DND-41 (cell line): ENCODE measurements around the gene SV2B.

Experiments
- ATAC-seq: fragments of 200-7000 bp; cut with Tn5 transposase; 3 replicates; pipeline ENCODE4 v1.9.1; 2021; ENCODE audit warnings: low read depth; ENCODE audit not compliant: insufficient read depth
- DNase-seq: peaks from one replicate; pipeline ENCODE4 v3.0.0-alpha.2; 2020
- H2AFZ ChIP-seq: 2 replicates; pipeline ENCODE4 v1.6.0; 2012; ENCODE audit warnings: low read depth, low read length
- H3K27ac ChIP-seq: 2 replicates; pipeline ENCODE4 v1.5.1; 2012; ENCODE audit warnings: low read length, inconsistent platforms
- H3K27me3 ChIP-seq: fragments of 200-600 bp; sonication (generic); 2 replicates; pipeline ENCODE4 v1.6.0; 2012; ENCODE audit warnings: low read length, mild to moderate bottlenecking, inconsistent platforms; ENCODE audit not compliant: insufficient read depth, poor library complexity
- H3K36me3 ChIP-seq: 2 replicates; pipeline ENCODE4 v1.5.1; 2012; ENCODE audit warnings: low read length, inconsistent platforms; ENCODE audit not compliant: insufficient read depth
- H3K4me1 ChIP-seq: 2 replicates; pipeline ENCODE4 v1.5.1; 2012; ENCODE audit warnings: mild to moderate bottlenecking, low read length; ENCODE audit not compliant: insufficient read depth
- H3K4me2 ChIP-seq: 2 replicates; pipeline ENCODE4 v1.6.0; 2012; ENCODE audit warnings: mild to moderate bottlenecking, moderate library complexity, low read length, inconsistent platforms; ENCODE audit not compliant: insufficient read depth
- H3K4me3 ChIP-seq, 2 experiments: fragments of 200-600 bp in 1 of 2; shearing (Covaris generic) in 1 of 2; 2 replicates each; pipeline ENCODE4 v1.5.1; 2012 to 2016; ENCODE audit warnings: inconsistent platforms in 2 of 2, low read length in 2 of 2, mild to moderate bottlenecking in 2 of 2, low read depth in 1 of 2, moderate library complexity in 1 of 2
- H3K79me2 ChIP-seq: 2 replicates; pipeline ENCODE4 v1.6.0; 2012; ENCODE audit warnings: low read length, inconsistent platforms; ENCODE audit not compliant: insufficient read depth
- H3K9ac ChIP-seq: 2 replicates; pipeline ENCODE4 v1.6.0; 2012; ENCODE audit warnings: low read depth, mild to moderate bottlenecking, inconsistent platforms, low read length, moderate library complexity
- H3K9me3 ChIP-seq: 2 replicates; pipeline ENCODE4 v1.5.1; 2012; ENCODE audit warnings: low read length, moderate library complexity, mild to moderate bottlenecking, inconsistent platforms; ENCODE audit not compliant: insufficient read depth, severe bottlenecking
- H4K20me1 ChIP-seq: 2 replicates; pipeline ENCODE4 v1.6.0; 2012; ENCODE audit warnings: low read length; ENCODE audit not compliant: insufficient read depth
- EZH2 ChIP-seq: IDR thresholded peaks from 3 replicates; pipeline ENCODE4 v1.6.1; 2012; ENCODE audit warnings: borderline replicate concordance, low read depth, mild to moderate bottlenecking, moderate library complexity, low read length, inconsistent platforms; ENCODE audit not compliant: severe bottlenecking
- TF ChIP-seq, protein P1 (sequence below): IDR thresholded peaks from 2 replicates; pipeline ENCODE4 v1.5.1; 2012; ENCODE audit warnings: borderline replicate concordance, low read length, moderate library complexity, mild to moderate bottlenecking; ENCODE audit not compliant: poor library complexity, severe bottlenecking; ENCODE audit errors: extremely low read depth

Gene SV2B

DNA sequence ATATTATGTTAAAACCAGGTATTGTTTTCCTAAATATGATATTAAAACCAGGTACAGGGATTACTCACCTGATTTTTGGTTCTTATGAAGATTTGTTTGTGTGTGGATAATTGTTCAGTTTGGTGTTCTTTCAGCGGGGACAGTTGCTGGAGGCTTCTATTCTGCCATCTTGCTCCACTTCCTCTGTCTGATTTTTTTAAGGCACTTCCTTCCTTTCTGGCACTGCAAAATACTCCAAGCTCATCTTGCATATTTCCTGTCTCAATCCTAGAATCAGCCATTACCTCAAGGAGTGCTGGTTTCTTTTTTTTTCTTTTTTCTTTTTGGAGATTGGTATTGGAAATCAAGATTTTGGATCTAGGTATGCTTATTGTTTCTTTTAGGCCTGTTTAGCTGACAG, 229.9 kb downstream of the SV2B start:
- Histone ChIP-seq H3K79me2 (no peaks in the 10 kb centered on the region), H3K27me3 (no peaks in the 10 kb centered on the region), H3K4me1 (peaks cover 11% of the 10 kb centered on the region), H3K36me3 (no peaks in the 10 kb centered on the region), H3K4me3 (no peak overlapping the region), H4K20me1 (no peaks in the 10 kb centered on the region), H3K9ac (no peak overlapping the region), H3K4me2 (no peak overlapping the region), H3K27ac (no peak overlapping the region), H2AFZ (peak overlapping the region; percentile 24), H3K9me3 (no peaks in the 10 kb centered on the region)
- no peak for TF ChIP-seq EZH2
- TF ChIP-seq, protein P1, sequence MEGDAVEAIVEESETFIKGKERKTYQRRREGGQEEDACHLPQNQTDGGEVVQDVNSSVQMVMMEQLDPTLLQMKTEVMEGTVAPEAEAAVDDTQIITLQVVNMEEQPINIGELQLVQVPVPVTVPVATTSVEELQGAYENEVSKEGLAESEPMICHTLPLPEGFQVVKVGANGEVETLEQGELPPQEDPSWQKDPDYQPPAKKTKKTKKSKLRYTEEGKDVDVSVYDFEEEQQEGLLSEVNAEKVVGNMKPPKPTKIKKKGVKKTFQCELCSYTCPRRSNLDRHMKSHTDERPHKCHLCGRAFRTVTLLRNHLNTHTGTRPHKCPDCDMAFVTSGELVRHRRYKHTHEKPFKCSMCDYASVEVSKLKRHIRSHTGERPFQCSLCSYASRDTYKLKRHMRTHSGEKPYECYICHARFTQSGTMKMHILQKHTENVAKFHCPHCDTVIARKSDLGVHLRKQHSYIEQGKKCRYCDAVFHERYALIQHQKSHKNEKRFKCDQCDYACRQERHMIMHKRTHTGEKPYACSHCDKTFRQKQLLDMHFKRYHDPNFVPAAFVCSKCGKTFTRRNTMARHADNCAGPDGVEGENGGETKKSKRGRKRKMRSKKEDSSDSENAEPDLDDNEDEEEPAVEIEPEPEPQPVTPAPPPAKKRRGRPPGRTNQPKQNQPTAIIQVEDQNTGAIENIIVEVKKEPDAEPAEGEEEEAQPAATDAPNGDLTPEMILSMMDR = no peak
- peak; percentile 42; the same call in 2 of the 3 replicates for ATAC-seq
- no peak for DNase-seq

DNA sequence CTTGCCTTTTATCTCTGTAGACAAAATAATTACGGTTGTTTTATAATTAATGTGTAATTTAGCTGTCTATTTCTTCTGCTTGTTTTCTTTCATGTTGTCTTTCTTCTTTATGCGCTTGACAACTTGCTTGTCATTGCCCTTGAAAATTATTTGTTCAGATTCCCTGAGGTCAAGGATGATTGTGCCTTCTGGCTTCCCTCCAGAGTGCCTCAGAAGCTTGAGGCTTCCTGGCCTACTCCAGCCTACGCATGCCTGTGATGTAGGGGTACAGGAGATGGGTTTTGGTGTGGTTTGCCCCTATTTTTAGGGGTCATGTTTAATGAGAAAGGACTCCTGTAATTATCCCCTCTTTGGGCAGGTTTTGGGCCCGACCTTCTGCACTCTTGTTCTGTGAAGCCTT, 231.5 kb downstream of the SV2B start:
- Histone ChIP-seq H4K20me1 (no peaks in the 10 kb centered on the region), H3K4me1 (peaks cover 11% of the 10 kb centered on the region), H3K27me3 (no peaks in the 10 kb centered on the region), H3K4me2 (no peak overlapping the region), H3K27ac (no peak overlapping the region), H2AFZ (no peak overlapping the region), H3K79me2 (no peaks in the 10 kb centered on the region), H3K9me3 (no peaks in the 10 kb centered on the region), H3K36me3 (no peaks in the 10 kb centered on the region), H3K4me3 (no peak overlapping the region), H3K9ac (no peak overlapping the region)
- ATAC-seq (no peak), DNase-seq (no peak)
- TF ChIP-seq EZH2 = no peak
- TF ChIP-seq, protein P1 = no peak

DNA sequence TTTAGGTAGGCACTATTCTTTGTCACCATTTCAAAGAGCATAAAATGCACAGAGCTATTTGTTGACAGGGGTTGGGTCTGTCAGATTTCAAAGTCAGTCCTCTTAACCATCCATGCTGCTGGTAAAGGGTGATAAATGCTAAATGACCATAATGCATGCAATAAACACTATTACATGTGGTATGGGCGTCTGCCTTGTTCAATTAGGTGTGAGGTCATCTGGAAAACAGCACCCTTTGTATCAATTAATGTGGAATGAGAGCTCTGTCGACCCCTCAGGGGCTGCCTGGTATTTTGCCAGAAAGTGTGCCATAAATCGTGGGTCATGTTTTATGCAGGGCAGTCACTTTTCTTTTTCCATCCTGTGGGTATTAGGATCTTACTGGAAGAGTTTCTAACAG, 235.6 kb downstream of the SV2B start:
- Histone ChIP-seq H3K4me2 (no peak overlapping the region), H3K27ac (no peak overlapping the region), H3K79me2 (no peaks in the 10 kb centered on the region), H3K4me1 (no peaks in the 10 kb centered on the region), H3K9ac (no peak overlapping the region), H3K9me3 (no peaks in the 10 kb centered on the region), H4K20me1 (no peaks in the 10 kb centered on the region), H3K27me3 (no peaks in the 10 kb centered on the region), H3K4me3 (no peak overlapping the region), H3K36me3 (no peaks in the 10 kb centered on the region), H2AFZ (no peak overlapping the region)
- ATAC-seq (no peak), DNase-seq (no peak)
- TF ChIP-seq, protein P1 = no peak
- no peak for TF ChIP-seq EZH2

DNA sequence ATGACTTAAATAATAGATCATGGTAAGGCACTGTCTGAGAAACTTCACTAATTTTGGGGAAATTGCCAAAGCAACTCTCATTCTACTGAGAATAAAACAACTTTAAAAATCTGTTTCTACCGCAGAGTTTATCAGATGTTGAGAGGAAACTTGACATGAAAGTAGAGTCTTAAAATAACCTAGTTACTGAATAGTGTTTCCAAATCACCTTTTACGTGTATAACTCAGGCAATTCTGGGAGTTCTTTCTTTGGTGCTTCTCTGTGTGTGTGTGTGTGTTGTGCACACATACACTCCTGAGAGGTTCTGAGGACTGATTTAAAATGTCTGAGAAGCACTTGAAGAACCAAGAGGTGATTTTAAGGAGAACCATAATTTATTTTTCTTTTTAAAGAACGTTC, 236.6 kb downstream of the SV2B start:
- no peak for TF ChIP-seq EZH2
- TF ChIP-seq, protein P1 = no peak
- no peak overlapping the region for H2AFZ ChIP-seq
- DNase-seq (no peak), ATAC-seq (no peak)
- no peak overlapping the region for H3K4me2 ChIP-seq
- H3K9me3 ChIP-seq = no peaks in the 10 kb centered on the region
- H3K36me3 ChIP-seq = no peaks in the 10 kb centered on the region
- H3K4me1 ChIP-seq = no peaks in the 10 kb centered on the region
- no peaks in the 10 kb centered on the region for H4K20me1 ChIP-seq
- H3K27ac ChIP-seq = no peak overlapping the region
- H3K79me2 ChIP-seq = no peaks in the 10 kb centered on the region
- H3K9ac ChIP-seq = no peak overlapping the region
- no peak overlapping the region for H3K4me3 ChIP-seq
- H3K27me3 ChIP-seq = no peaks in the 10 kb centered on the region
